Upper lobe of right lung (tissue), 1 donor: ENCODE measurements around the gene FERMT3. TPM values are rescaled to one million over a fixed set of nuclear protein-coding genes. Genes with fewer than 3 reads are reported as not detected.

Source experiments
- ATAC-seq: fragments of 200-7000 bp; cut with Tn5 transposase; one replicate; pipeline ENCODE4 v1.9.1; 2020; ENCODE audit warnings: mild to moderate bottlenecking, moderate library complexity
- DNase-seq: peaks from one replicate; pipeline ENCODE4 v3.0.0-alpha.2; 2020
- H3K27ac ChIP-seq: fragments of 200-600 bp; one replicate; pipeline ENCODE4 v1.8.0; 2022
- H3K27me3 ChIP-seq: fragments of 200-600 bp; one replicate; pipeline ENCODE4 v1.8.0; 2022; ENCODE audit warnings: mild to moderate bottlenecking
- H3K36me3 ChIP-seq: fragments of 200-600 bp; one replicate; pipeline ENCODE4 v1.8.0; 2022
- H3K4me1 ChIP-seq: fragments of 200-600 bp; one replicate; pipeline ENCODE4 v1.8.0; 2022
- H3K4me3 ChIP-seq: fragments of 200-600 bp; one replicate; pipeline ENCODE4 v1.8.0; 2022; ENCODE audit warnings: mild to moderate bottlenecking
- H3K9me3 ChIP-seq: fragments of 200-600 bp; one replicate; pipeline ENCODE4 v1.8.0; 2022
- CTCF ChIP-seq: fragments of 200-600 bp; IDR thresholded peaks from one replicate; pipeline ENCODE4 v1.8.0; 2022; ENCODE audit warnings: antibody characterized with exemption
- intact Hi-C: fragments of 100-400 bp; cut with DNase I; formaldehyde crosslinking; loops from one replicate; pipeline ENCODE4 v1.11.0; 2022
- total RNA-seq: library from RNA; stranded (reverse); fragmentation: NEBNext Ultra II Directional; extraction: Animal tissue kit (Norgen Biotek cat#: 25700); gene quantifications from one replicate; pipeline ENCODE4 v1.2.1, GENCODE V29; 2021
- donor health status: DM: no; HTN: yes; CAD: no; lungs with severe emphysema.

Gene FERMT3
- total RNA-seq, 1 donor from 2014 or later, result 73.1 TPM

GRCh38 chr11:64260147-64260708 is 53.7 kb downstream of the FERMT3 start:
- Histone ChIP-seq H3K27me3 (no peaks in the 10 kb centered on the region), H3K27ac (no peak overlapping the region), H3K4me3 (no peak overlapping the region), H3K36me3 (peaks cover 74% of the 10 kb centered on the region), H3K9me3 (no peaks in the 10 kb centered on the region), H3K4me1 (no peaks in the 10 kb centered on the region)
- intact Hi-C loops, result no loop called here
- no peak for TF ChIP-seq CTCF
- DNase-seq (no peak), ATAC-seq (no peak)

DNA sequence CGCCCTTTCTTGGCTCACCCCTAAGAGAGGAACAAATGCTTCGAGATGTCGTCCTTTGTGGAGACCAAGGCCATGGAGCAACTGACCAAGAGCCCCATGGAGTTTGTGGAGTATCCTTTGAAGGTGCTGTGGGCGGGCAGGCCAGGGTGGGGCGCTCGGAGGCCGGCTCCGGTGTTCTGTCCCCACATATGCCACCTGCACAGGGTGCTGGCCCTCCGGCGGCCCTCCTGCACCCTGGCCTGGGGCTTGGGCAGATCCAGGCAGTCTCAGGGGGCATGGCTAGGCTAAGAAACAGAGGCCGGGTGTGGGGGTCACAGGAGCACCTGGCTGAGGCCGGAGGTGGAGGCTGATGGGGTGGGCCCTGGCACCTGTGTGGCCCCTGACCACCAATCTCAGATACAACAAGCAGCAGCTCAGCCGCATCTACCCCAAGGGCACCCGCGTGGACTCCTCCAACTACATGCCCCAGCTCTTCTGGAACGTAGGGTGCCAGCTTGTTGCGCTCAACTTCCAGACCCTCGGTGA is 55.1 kb downstream of the FERMT3 start:
- Histone ChIP-seq H3K27me3 (no peaks in the 10 kb centered on the region), H3K4me1 (no peaks in the 10 kb centered on the region), H3K9me3 (no peaks in the 10 kb centered on the region), H3K27ac (no peak overlapping the region), H3K4me3 (no peak overlapping the region), H3K36me3 (peaks cover 79% of the 10 kb centered on the region)
- DNase-seq (no peak), ATAC-seq (no peak)
- intact Hi-C loops, result no loop called here
- no peak for TF ChIP-seq CTCF

DNA sequence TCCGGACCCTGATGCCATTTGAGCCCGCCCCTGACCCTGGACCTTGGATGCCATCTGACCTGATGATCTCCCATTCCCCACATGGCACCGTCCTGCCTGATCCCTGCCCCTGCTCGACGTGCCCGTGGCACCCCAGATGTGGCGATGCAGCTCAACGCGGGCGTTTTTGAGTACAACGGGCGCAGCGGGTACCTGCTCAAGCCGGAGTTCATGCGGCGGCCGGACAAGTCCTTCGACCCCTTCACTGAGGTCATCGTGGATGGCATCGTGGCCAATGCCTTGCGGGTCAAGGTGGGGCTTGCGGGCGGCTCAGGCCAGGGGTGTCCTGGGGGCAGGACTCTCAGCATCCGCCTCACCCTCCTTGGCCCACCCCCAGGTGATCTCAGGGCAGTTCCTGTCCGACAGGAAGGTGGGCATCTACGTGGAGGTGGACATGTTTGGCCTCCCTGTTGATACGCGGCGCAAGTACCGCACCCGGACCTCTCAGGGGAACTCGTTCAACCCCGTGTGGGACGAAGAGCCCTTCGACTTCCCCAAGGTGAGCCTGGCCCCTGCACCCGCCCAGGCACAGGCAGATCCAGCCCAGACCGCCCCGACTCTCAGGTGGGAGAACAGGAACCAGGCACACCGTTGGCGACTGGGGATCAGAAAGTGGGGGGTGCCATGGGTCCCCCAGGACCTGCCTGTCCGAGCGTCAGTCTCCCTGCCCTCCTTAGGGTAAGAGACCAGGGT is 55.9 kb downstream of the FERMT3 start:
- intact Hi-C loops, result no loop called here
- ATAC-seq (no peak), DNase-seq (peak; percentile 64)
- H3K27me3 ChIP-seq, result no peaks in the 10 kb centered on the region
- H3K4me3 ChIP-seq, result no peak overlapping the region
- H3K36me3 ChIP-seq, result peaks cover 74% of the 10 kb centered on the region
- no peak overlapping the region for H3K27ac ChIP-seq
- TF ChIP-seq CTCF, result no peak
- no peaks in the 10 kb centered on the region for H3K9me3 ChIP-seq
- H3K4me1 ChIP-seq, result peaks cover 5% of the 10 kb centered on the region

- Histone ChIP-seq H3K27me3 (no peaks in the 10 kb centered on the region), H3K9me3 (no peaks in the 10 kb centered on the region), H3K4me3 (no peak overlapping the region), H3K4me1 (peaks cover 13% of the 10 kb centered on the region), H3K36me3 (peaks cover 68% of the 10 kb centered on the region), H3K27ac (no peak overlapping the region)
- DNase-seq (peak; percentile 65), ATAC-seq (no peak)
- no peak for TF ChIP-seq CTCF
- intact Hi-C loops, result no loop called here
Measured at GRCh38 chr11:64263021-64263946, 56.8 kb downstream of the FERMT3 start.

- H3K9me3 ChIP-seq, result no peaks in the 10 kb centered on the region
- no peak overlapping the region for H3K27ac ChIP-seq
- no peak for TF ChIP-seq CTCF
- H3K4me1 ChIP-seq, result peaks cover 20% of the 10 kb centered on the region
- no peak for DNase-seq
- peaks cover 61% of the 10 kb centered on the region for H3K36me3 ChIP-seq
- no peak for ATAC-seq
- intact Hi-C loops, result no loop called here
- H3K27me3 ChIP-seq, result no peaks in the 10 kb centered on the region
- H3K4me3 ChIP-seq, result no peak overlapping the region
Measured at GRCh38 chr11:64263947-64264317, 57.4 kb downstream of the FERMT3 start.
